ENCODE measurements around the gene TRMT11.
A peak's percentile ranks its signal among the peaks of the same experiment; 100 is the strongest.
"Not testable (repeated sequence)": the region's sequence is repeated elsewhere in the genome, so short reads cannot be mapped to it uniquely, and the experiment has no call there.

TRMT11 gene
- 4.2 to 18.7 (median 11.4) reads per million in 18 experiments for total RNA-seq

GRCh38 chr6:125986301-125987025, at the start of gene TRMT11:
TRMT11 (plus strand) TSS chr6:125986540; CDS start chr6:125986551, 11 bp downstream.
- peak; percentile 81 to 85 for DNase-seq

- DNase-seq: no peak
Measured at GRCh38 chr6:125939026-125939425, 47.3 kb upstream of the TRMT11 start.

- no peak for DNase-seq
Measured at GRCh38 chr6:125939791-125940190, 46.5 kb upstream of the TRMT11 start.

GRCh38 chr6:125940247-125941041, 45.9 kb upstream of the TRMT11 start:
- no peak for DNase-seq

GRCh38 chr6:125942672-125943527, 43.4 kb upstream of the TRMT11 start:
- DNase-seq: no peak

GRCh38 chr6:125943528-125944433, 42.6 kb upstream of the TRMT11 start:
- no peak for DNase-seq

GRCh38 chr6:125944434-125944816, 41.9 kb upstream of the TRMT11 start:
- DNase-seq: peak; percentile 61 to 66

GRCh38 chr6:125944896-125945295, 41.4 kb upstream of the TRMT11 start:
- no peak for DNase-seq

GRCh38 chr6:125945378-125946141, 40.8 kb upstream of the TRMT11 start:
- DNase-seq: no peak

- no peak for DNase-seq
Measured at GRCh38 chr6:125947615-125948014, 38.7 kb upstream of the TRMT11 start.

GRCh38 chr6:125948455-125948854, 37.9 kb upstream of the TRMT11 start:
- DNase-seq: peak; percentile 30 to 46

GRCh38 chr6:125949069-125949468, 37.3 kb upstream of the TRMT11 start:
- no peak for DNase-seq

GRCh38 chr6:125950293-125950692, 36.0 kb upstream of the TRMT11 start:
- DNase-seq: no peak

- not testable (repeated sequence) for DNase-seq
Measured at GRCh38 chr6:125950716-125951115, 35.6 kb upstream of the TRMT11 start.

GRCh38 chr6:125951323-125951722, 35.0 kb upstream of the TRMT11 start:
- DNase-seq: no peak

- peak; percentile 10 to 27 for DNase-seq
Measured at GRCh38 chr6:125952764-125953501, 33.4 kb upstream of the TRMT11 start.

- no peak for DNase-seq
Measured at GRCh38 chr6:125953502-125953875, 32.9 kb upstream of the TRMT11 start.

GRCh38 chr6:125954735-125955339, 31.5 kb upstream of the TRMT11 start:
- no peak for DNase-seq

- DNase-seq: no peak
Measured at GRCh38 chr6:125955973-125956372, 30.4 kb upstream of the TRMT11 start.

All from inflammatory macrophage (primary cell).